Pancreas (tissue), 10 donors: ENCODE measurements around the gene CASP8. TPM values are rescaled to one million over a fixed set of nuclear protein-coding genes. Genes with fewer than 3 reads are reported as not detected.

Source experiments
- ATAC-seq, 4 donors: fragments of 200-7000 bp; cut with Tn5 transposase; one replicate each; pipeline versions ENCODE4 v1.8.0 to v1.9.1; 2020; ENCODE audit warnings: mild to moderate bottlenecking in 4 of 4, moderate library complexity in 4 of 4
- DNase-seq, 6 donors: peaks; one replicate each; pipeline ENCODE4 v3.0.0-alpha.2; 2020
- FAIRE-seq: peaks from 2 replicates; lab custom pipeline; 2012; peaks lifted over from hg19 to GRCh38; lab: Jason Lieb, UNC
- H3K27ac ChIP-seq, 4 donors: fragments of 200-600 bp; sonication (generic); 1 replicate in 3 of 4; 2 replicates in 1 of 4; pipeline versions ENCODE4 v1.5.0 to v1.8.0; 2020
- H3K27me3 ChIP-seq, 4 donors: fragments of 200-600 bp; one replicate each; pipeline ENCODE4 v1.8.0; 2021
- H3K36me3 ChIP-seq, 3 donors: fragments of 200-600 bp; sonication (generic) in 1 of 3; one replicate each; pipeline versions ENCODE4 v1.5.0 to v1.8.0; 2020 to 2021
- H3K4me1 ChIP-seq, 3 donors: fragments of 200-600 bp; one replicate each; pipeline ENCODE4 v1.8.0; 2021
- H3K4me3 ChIP-seq, 4 donors: fragments of 200-600 bp; sonication (generic) in 2 of 4; one replicate each; pipeline versions ENCODE4 v1.5.0 to v1.8.0; 2020 to 2021
- H3K9me3 ChIP-seq, 4 donors: fragments of 200-600 bp; one replicate each; pipeline ENCODE4 v1.8.0; 2021
- WGBS, 2 donors: extraction: QIAGEN DNeasy Blood & Tissue Kit; methylation state at CpG; one replicate each; pipeline ENCODE4 v1.1.7; 2013; 5-methylcytosine and 5-hydroxymethylcytosine counted together
- intact Hi-C, 3 donors: fragments of 100-400 bp; cut with DNase I; formaldehyde crosslinking; loops; one replicate each; pipeline versions ENCODE4 v1.11.1 to v1.14.2; 2022
- polyA plus RNA-seq, 2 donors: library from polyadenylated mRNA; stranded (reverse); fragments of 200-250 nt; gene quantifications; one replicate each; pipeline ENCODE4 v1.2.3, GENCODE V29; 2013
- total RNA-seq, 6 donors: library from RNA; stranded (reverse); fragmentation: NEBNext Ultra II Directional in 4 of 6; extraction: Animal tissue kit (Norgen Biotek cat#: 25700) in 4 of 6; gene quantifications; one replicate each; pipeline versions ENCODE4 v1.2.1 to v1.2.4, GENCODE V29; 2021 to 2023
- TF ChIP-seq, protein P1 (sequence below), 4 donors: fragments of 200-600 bp; sonication (generic) in 3 of 4; IDR thresholded peaks; one replicate each; pipeline versions ENCODE4 v1.5.0 to v1.8.0; 2021; ENCODE audit warnings: antibody characterized with exemption in 4 of 4
- donor health status: healthy with polysubstance abuse.
- donor health status: DM: no; HTN: no; CAD: no; lungs with moderate emphysema.
- donor health status: DM: no; HTN: no; CAD: no.
- donor health status: control.
- donor health status: control.
- donor health status: Bipolar disorder and iron deficiency.
- donor health status: DM: yes; HTN: yes; CAD: no.
- donor health status: DM: no; HTN: no; CAD: no.
- donor health status: DM: no; HTN: no; CAD: no.
- donor health status: DM: yes; HTN: yes; CAD: no.

The CASP8 gene
- total and polyA plus RNA-seq, 8 donors, result 4.5 to 13.5 (median 8.1) TPM

DNA sequence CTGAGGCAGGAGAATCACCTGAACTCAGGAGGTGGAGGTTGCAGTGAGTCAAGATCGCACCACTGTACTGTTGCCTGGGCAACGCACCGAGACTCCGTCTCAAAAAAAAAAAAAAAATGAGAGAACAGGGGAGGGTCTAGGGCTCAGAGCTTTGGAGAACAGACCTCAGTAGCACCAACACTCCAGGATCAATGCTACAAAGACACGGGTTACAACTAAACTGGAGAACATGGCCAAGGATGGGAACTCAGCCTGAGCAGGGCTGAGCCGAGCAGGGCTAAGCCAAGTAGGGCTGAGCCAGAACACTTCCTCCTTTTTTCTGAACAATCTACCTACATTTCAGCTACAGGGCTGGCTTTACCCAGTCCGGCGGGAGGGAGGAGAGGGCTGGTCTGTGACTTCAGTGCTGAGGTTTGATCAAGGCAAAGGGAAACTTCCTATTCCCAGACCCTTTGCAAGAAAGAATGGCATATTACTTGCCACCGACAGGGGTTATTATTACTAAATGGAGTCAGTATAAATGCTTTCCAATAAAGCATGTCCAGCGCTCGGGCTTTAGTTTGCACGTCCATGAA lies 2.9 kb upstream of the CASP8 start:
- ATAC-seq (peak; percentile 69 to 75 (median 71)), DNase-seq (peak in 4 of 6 donors; percentile 20 to 41 (median 34)), FAIRE-seq (no peak)
- TF ChIP-seq, protein P1, sequence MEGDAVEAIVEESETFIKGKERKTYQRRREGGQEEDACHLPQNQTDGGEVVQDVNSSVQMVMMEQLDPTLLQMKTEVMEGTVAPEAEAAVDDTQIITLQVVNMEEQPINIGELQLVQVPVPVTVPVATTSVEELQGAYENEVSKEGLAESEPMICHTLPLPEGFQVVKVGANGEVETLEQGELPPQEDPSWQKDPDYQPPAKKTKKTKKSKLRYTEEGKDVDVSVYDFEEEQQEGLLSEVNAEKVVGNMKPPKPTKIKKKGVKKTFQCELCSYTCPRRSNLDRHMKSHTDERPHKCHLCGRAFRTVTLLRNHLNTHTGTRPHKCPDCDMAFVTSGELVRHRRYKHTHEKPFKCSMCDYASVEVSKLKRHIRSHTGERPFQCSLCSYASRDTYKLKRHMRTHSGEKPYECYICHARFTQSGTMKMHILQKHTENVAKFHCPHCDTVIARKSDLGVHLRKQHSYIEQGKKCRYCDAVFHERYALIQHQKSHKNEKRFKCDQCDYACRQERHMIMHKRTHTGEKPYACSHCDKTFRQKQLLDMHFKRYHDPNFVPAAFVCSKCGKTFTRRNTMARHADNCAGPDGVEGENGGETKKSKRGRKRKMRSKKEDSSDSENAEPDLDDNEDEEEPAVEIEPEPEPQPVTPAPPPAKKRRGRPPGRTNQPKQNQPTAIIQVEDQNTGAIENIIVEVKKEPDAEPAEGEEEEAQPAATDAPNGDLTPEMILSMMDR (IDR thresholded peaks at IDR 0.05), result no peak
- Histone ChIP-seq H3K27me3 (no peaks in the 10 kb centered on the region), H3K4me3 (peak overlapping the region; percentile 6 to 62 (median 55)), H3K27ac (peak overlapping the region; percentile 79 to 94 (median 87)), H3K9me3 (no peaks in the 10 kb centered on the region), H3K36me3 (no peaks in the 10 kb centered on the region), H3K4me1 (peaks cover 0 to 4% (median 3%) of the 10 kb centered on the region in 3 donors)
- WGBS, 2 donors, result 23 to 26% methylated on average over 12 of the region's 12 CpGs
- intact Hi-C loops, result no loop called here

DNA sequence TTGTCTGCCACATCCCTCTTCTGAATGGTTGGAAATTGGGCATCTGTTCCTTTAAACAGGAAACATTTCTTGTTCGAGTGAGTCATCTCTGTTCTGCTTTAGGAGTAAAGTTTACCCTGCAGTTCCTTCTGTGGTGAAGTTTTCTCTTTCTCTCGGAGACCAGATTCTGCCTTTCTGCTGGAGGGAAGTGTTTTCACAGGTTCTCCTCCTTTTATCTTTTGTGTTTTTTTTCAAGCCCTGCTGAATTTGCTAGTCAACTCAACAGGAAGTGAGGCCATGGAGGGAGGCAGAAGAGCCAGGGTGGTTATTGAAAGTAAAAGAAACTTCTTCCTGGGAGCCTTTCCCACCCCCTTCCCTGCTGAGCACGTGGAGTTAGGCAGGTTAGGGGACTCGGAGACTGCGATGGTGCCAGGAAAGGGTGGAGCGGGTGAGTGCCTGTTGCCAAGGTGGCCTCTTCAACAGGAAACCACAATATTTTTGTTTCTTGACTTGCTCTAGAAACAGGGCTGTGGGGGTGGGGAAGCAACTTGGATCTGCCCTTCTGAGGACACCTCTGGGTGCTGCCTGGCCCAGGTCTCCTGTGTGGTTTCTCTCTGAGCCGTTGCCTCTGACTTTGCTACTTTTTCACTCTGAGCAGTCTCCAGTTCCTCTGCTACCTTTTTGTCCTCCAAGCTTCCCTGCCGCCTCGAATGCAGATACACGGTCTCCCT lies 2.2 kb upstream of the CASP8 start:
- Histone ChIP-seq H3K27me3 (no peaks in the 10 kb centered on the region), H3K9me3 (no peaks in the 10 kb centered on the region), H3K4me1 (peaks cover 0 to 4% (median 3%) of the 10 kb centered on the region in 3 donors), H3K4me3 (peak overlapping the region; percentile 6 to 62 (median 55)), H3K27ac (peak overlapping the region; percentile 79 to 94 (median 87)), H3K36me3 (no peaks in the 10 kb centered on the region)
- WGBS, 2 donors, result 0 to 1% methylated on average over 10 of the region's 10 CpGs
- FAIRE-seq, result peak; percentile 65
- DNase-seq, result peak; percentile 67 to 80 (median 68)
- peak; percentile 80 to 88 (median 84) for ATAC-seq
- TF ChIP-seq, protein P1 (IDR thresholded peaks at IDR 0.05), result no peak
- intact Hi-C loops, result no loop called here

DNA sequence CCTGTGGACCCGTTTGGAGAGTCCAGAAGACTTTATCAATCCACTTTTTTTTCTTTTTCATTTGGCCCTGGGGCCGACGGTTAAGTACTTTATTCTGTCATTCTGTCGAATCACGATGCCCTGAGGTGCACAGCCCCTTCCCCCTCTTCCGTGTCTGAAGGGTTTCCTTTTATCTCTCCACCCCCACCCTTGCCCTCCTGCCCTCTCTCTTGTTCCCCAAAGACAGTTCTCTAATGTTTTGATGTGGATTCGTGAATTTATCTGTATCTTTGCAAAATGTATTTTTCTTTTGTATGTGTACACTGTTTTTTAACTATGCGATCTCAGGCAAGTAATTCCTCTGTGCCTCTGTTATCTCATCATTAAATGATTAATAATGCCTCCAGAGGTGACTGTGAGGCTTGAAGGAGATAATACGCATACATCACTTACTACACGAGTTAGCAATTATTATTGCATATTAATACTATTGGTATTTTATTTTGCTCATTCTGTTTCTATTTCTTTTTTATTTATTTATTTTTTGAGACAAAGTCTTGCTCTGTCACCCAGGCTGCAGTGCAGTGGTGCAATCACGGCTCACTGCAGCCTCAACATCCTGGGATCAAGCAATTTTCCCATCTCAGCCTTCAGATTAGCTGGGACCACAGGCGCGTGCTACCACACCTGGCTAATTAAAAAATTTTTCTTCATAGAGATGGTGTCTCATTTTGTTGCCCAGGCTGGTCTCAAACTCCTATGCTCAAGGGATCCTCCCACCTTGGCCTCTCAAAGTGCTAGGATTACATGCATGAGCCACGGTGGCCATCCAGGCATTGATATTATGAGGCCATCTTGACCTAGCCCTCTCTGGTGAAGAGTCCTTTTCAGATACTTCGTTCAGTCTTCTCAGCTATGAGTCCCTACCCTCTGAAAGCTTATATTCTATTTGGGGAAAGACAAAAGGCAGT lies 1.4 kb upstream of the CASP8 start:
- FAIRE-seq (no peak), DNase-seq (no peak), ATAC-seq (peak in 1 of 4 donors; percentile 25)
- 20 to 22% methylated on average over 15 of the region's 15 CpGs for WGBS, 2 donors
- Histone ChIP-seq H3K4me3 (peak overlapping the region; percentile 6 to 62 (median 55)), H3K27ac (peak overlapping the region; percentile 79 to 94 (median 87)), H3K4me1 (peaks cover 0 to 4% (median 3%) of the 10 kb centered on the region in 3 donors), H3K36me3 (no peaks in the 10 kb centered on the region), H3K9me3 (no peaks in the 10 kb centered on the region), H3K27me3 (no peaks in the 10 kb centered on the region)
- TF ChIP-seq, protein P1 (IDR thresholded peaks at IDR 0.05), result no peak
- intact Hi-C loops, result no loop called here

DNA sequence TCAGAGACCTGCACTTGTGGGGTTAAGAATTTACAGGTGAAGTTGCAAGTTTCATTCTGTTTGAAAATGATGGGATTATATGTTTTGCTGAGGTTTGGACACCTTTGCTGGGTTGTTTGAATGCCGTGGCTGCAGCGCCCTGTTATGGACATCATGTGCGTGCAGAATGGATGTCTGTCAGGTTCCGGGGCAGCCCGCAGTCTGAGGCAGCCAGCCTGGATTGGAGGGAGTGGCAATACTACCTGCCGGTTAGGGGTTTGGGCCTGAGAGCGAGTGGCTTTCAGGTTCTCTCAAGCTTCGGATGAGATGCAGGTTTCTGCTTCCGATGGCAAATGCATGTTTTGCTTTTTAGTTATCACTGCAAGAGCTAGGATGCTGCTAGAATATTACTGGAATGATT lies 1.1 kb downstream of the CASP8 start:
- Histone ChIP-seq H3K4me3 (peak overlapping the region in 1 of 4 donors; percentile 18), H3K4me1 (peaks cover 0 to 4% (median 0%) of the 10 kb centered on the region in 3 donors), H3K27me3 (no peaks in the 10 kb centered on the region), H3K9me3 (no peaks in the 10 kb centered on the region), H3K27ac (no peak overlapping the region), H3K36me3 (no peaks in the 10 kb centered on the region)
- TF ChIP-seq, protein P1 (IDR thresholded peaks at IDR 0.05), result no peak
- WGBS, 2 donors, result 84 to 87% methylated on average over 9 of the region's 9 CpGs
- ATAC-seq, result no peak
- no peak for DNase-seq
- FAIRE-seq, result no peak
- intact Hi-C loops, result no loop called here
